ENCODE results near the gene PSMA3. TPM values are rescaled to one million over a fixed set of nuclear protein-coding genes. Genes with fewer than 3 reads are reported as not detected.

The PSMA3 gene
- total RNA-seq, 3 donors from 2014 or later (not counting 1 experiment from before 2014, with no cell fraction given): 107 to 120 (median 115) TPM

GRCh38 chr14:58227096-58227819 is 17.4 kb upstream of the PSMA3 start:
- WGBS (ENCODE audit: insufficient coverage): 95% methylated on average over 5 of the region's 5 CpGs

GRCh38 chr14:58238252-58239243 is 6.1 kb upstream of the PSMA3 start:
- Histone ChIP-seq H3K27ac (ENCODE audit: low read length) (peak overlapping the region; percentile 81), H3K4me3 (ENCODE audit: low read length) (peak overlapping the region; percentile 83), H3K9me3 (ENCODE audit: control insufficient read depth, insufficient read depth, low read length) (no peaks in the 10 kb centered on the region), H3K27me3 (ENCODE audit: control insufficient read depth, insufficient read depth, low read length) (no peaks in the 10 kb centered on the region), H3K36me3 (ENCODE audit: control insufficient read depth, insufficient read depth, low read length) (peaks cover under 1% of the 10 kb centered on the region), H3K4me1 (ENCODE audit: control insufficient read depth, insufficient read depth, low read length) (peaks cover 4% of the 10 kb centered on the region)
- no peaks in the 10 kb centered on the region for H3K36me3 Mint-ChIP-seq
- WGBS (ENCODE audit: insufficient coverage): 56% methylated on average over 16 of the region's 16 CpGs
- peak in 1 of 2 donors; percentile 62 for DNase-seq
- TF ChIP-seq CTCF (IDR thresholded peaks at IDR 0.05): no peak
- H3K4me1 Mint-ChIP-seq: peaks cover under 1 to 4% of the 10 kb centered on the region in 2 donors
- intact Hi-C loops (cut with micrococcal nuclease): loop anchor here (2.0 kb wide), 2 partner anchors 40 to 190 kb away; no protein-coding TSS in a partner anchor
- ATAC-seq: peak; percentile 47 to 64 (median 49)
- no peaks in the 10 kb centered on the region for H3K27me3 Mint-ChIP-seq (ENCODE audit: low read depth in 2 of 2)
- H3K4me3 Mint-ChIP-seq: no peak overlapping the region
- H3K27ac Mint-ChIP-seq: no peak overlapping the region
- H3K9me3 Mint-ChIP-seq: no peaks in the 10 kb centered on the region

More at GRCh38 chr14:58227096-58227819, 17.4 kb upstream of the PSMA3 start:
- Histone ChIP-seq H3K27ac (ENCODE audit: low read length) (no peak overlapping the region), H3K36me3 (ENCODE audit: control insufficient read depth, insufficient read depth, low read length) (peaks cover 17% of the 10 kb centered on the region), H3K9me3 (ENCODE audit: control insufficient read depth, insufficient read depth, low read length) (no peaks in the 10 kb centered on the region), H3K4me1 (ENCODE audit: control insufficient read depth, insufficient read depth, low read length) (no peaks in the 10 kb centered on the region), H3K27me3 (ENCODE audit: control insufficient read depth, insufficient read depth, low read length) (no peaks in the 10 kb centered on the region), H3K4me3 (ENCODE audit: low read length) (no peak overlapping the region)
- Mint-ChIP-seq H3K27ac (no peak overlapping the region), H3K4me1 (no peaks in the 10 kb centered on the region), H3K9me3 (no peaks in the 10 kb centered on the region), H3K4me3 (no peak overlapping the region), H3K27me3 (ENCODE audit: low read depth in 2 of 2) (no peaks in the 10 kb centered on the region), H3K36me3 (no peaks in the 10 kb centered on the region)
- ATAC-seq (no peak), DNase-seq (no peak)
- intact Hi-C loops (cut with micrococcal nuclease): no loop called here
- no peak for TF ChIP-seq CTCF (IDR thresholded peaks at IDR 0.05)

GRCh38 chr14:58239244-58240195 is 5.1 kb upstream of the PSMA3 start:
- H3K4me1 Mint-ChIP-seq: peaks cover 7 to 11% of the 10 kb centered on the region in 2 donors
- Histone ChIP-seq H3K9me3 (ENCODE audit: control insufficient read depth, insufficient read depth, low read length) (no peaks in the 10 kb centered on the region), H3K27me3 (ENCODE audit: control insufficient read depth, insufficient read depth, low read length) (no peaks in the 10 kb centered on the region), H3K27ac (ENCODE audit: low read length) (peak overlapping the region; percentile 81), H3K36me3 (ENCODE audit: control insufficient read depth, insufficient read depth, low read length) (no peaks in the 10 kb centered on the region), H3K4me3 (ENCODE audit: low read length) (peak overlapping the region; percentile 83), H3K4me1 (ENCODE audit: control insufficient read depth, insufficient read depth, low read length) (peaks cover 4% of the 10 kb centered on the region)
- H3K36me3 Mint-ChIP-seq: no peaks in the 10 kb centered on the region
- H3K4me3 Mint-ChIP-seq: no peak overlapping the region
- H3K9me3 Mint-ChIP-seq: no peaks in the 10 kb centered on the region
- H3K27ac Mint-ChIP-seq: no peak overlapping the region
- DNase-seq (peak; percentile 79 to 91), ATAC-seq (peak; percentile 30 to 44 (median 40))
- whole genome bisulfite sequencing (ENCODE audit: insufficient coverage): 1% methylated on average over 15 of the region's 23 CpGs
- no peaks in the 10 kb centered on the region for H3K27me3 Mint-ChIP-seq (ENCODE audit: low read depth in 2 of 2)
- TF ChIP-seq CTCF (IDR thresholded peaks at IDR 0.05): no peak
- intact Hi-C loops (cut with micrococcal nuclease): loop anchor here (2.0 to 10.0 kb wide), 3 partner anchors 41 to 189 kb away; partner anchors contain the start of gene TOMM20L
